ENCODE data around the gene TPK1. TPM values are rescaled to one million over a fixed set of nuclear protein-coding genes. Genes with fewer than 3 reads are reported as not detected.

Gene TPK1
- total and polyA plus RNA-seq, 2 of the 8 experiments (the other 6 are each of a cell fraction or from before 2014, with no cell fraction given), result 1.9 to 2.7 TPM

DNA sequence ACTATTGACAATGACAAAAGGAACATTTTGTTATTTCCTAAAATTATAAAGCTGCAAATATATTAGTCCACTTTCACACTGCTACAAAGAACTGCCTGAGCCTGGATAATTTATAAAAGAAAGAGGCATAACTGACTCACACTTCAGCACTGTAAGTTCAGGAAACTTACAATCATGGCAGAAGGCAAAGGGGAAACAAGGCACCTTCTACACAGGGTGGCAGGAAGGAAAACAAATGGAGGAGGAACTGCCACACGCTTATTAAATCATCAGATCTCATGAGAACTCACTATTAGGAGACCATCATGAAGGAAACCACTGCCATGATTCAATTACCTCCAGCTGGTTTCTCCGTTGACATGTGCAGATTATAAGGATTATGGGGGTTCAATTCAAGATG lies 203.1 kb downstream of the TPK1 start:
- Histone ChIP-seq H2BK15ac (ENCODE audit: low read length) (no peak overlapping the region), H3K9ac (replicated peaks in 1 of 4; ENCODE audit: extremely low read depth in 1 of 4, low read depth in 3 of 4, low read length in 3 of 4) (no peak overlapping the region), H2BK20ac (ENCODE audit: low read length) (no peak overlapping the region), H2AK5ac (ENCODE audit: low read depth, low read length) (no peak overlapping the region), H3K27me3 (replicated peaks in 1 of 4; ENCODE audit: control insufficient read depth in 3 of 4, extremely low read depth in 1 of 4, insufficient read depth in 3 of 4, low read length in 3 of 4) (peaks cover 0 to 1% (median 0%) of the 10 kb centered on the region in 4 experiments; a peak in 1 of 7 replicates), H3K4me2 (ENCODE audit: insufficient read depth in 1 of 2, low read depth in 2 of 2, low read length in 2 of 2) (no peak overlapping the region), H2BK120ac (replicated peaks; ENCODE audit: low read depth, low read length) (no peak overlapping the region), H3K4me1 (replicated peaks in 1 of 4; ENCODE audit: control insufficient read depth in 3 of 4, insufficient read depth in 4 of 4, low read length in 3 of 4) (peaks cover 0 to 2% (median 0%) of the 10 kb centered on the region in 4 experiments; a peak in 1 of 7 replicates), H4K91ac (replicated peaks; ENCODE audit: insufficient read length, low read length) (no peak overlapping the region), H3K56ac (replicated peaks; ENCODE audit: insufficient read length, low read depth, low read length) (no peak overlapping the region), H3K27ac (ENCODE audit: low read depth, low read length) (no peak overlapping the region), H4K20me1 (replicated peaks in 1 of 2; ENCODE audit: control insufficient read depth in 1 of 2, insufficient read depth in 2 of 2, low read length in 2 of 2) (no peaks in the 10 kb centered on the region), H3K23ac (ENCODE audit: insufficient read length) (no peak overlapping the region), H4K8ac (ENCODE audit: extremely low read depth, insufficient read depth, low read length) (no peak overlapping the region), H2BK12ac (ENCODE audit: low read depth, low read length) (no peak overlapping the region), H3K79me1 (ENCODE audit: low read depth, low read length) (no peaks in the 10 kb centered on the region), H4K5ac (ENCODE audit: insufficient read length, low read depth, low read length) (no peak overlapping the region), H3K23me2 (ENCODE audit: low read depth, low read length) (no peaks in the 10 kb centered on the region), H2AFZ (ENCODE audit: low read length) (no peak overlapping the region), H3K4ac (replicated peaks; ENCODE audit: insufficient read length, low read depth, low read length) (no peak overlapping the region), H3K14ac (ENCODE audit: insufficient read length) (no peak overlapping the region), H3K36me3 (ENCODE audit: control insufficient read depth in 2 of 4, insufficient read depth in 4 of 4, low read length in 3 of 4) (peaks cover 0 to 8% (median 2%) of the 10 kb centered on the region in 4 experiments; a peak in 3 of 8 replicates), H3K9me3 (ENCODE audit: insufficient read depth in 2 of 2, low read depth in 1 of 2, low read length in 1 of 2) (peaks cover 7 to 14% of the 10 kb centered on the region in 2 experiments; a peak in 3 of 4 replicates), H3K4me3 (ENCODE audit: extremely low read depth in 1 of 4, insufficient read depth in 2 of 4, low read depth in 3 of 4, low read length in 4 of 4) (no peak overlapping the region), H3K18ac (ENCODE audit: extremely low read depth, low read length) (no peak overlapping the region), H3K79me2 (ENCODE audit: control insufficient read depth in 1 of 2, insufficient read depth in 2 of 2, low read length in 2 of 2) (no peaks in the 10 kb centered on the region), H2BK5ac (ENCODE audit: low read depth, low read length) (no peak overlapping the region)
- WGBS, 2 experiments (ENCODE audit: extremely low coverage in 1 of 2, insufficient coverage in 1 of 2, insufficient read length in 1 of 2, insufficient replicate concordance in 2 of 2, low coverage in 1 of 2, low lambda C conversion rate in 2 of 2, missing lambda C conversion rate in 1 of 2), result 96% methylated on average over 2 of the region's 2 CpGs; no CpG with 5 or more reads in 1 of the 2 experiments
- ChIA-PET POLR2A (ENCODE audit: partially characterized antibody) (no interaction called here), CTCF (ENCODE audit: partially characterized antibody) (interaction anchor here (0.5 to 1.1 kb wide), 3 partner anchors 24 to 1187 kb away, joined by 3 to 5 read pairs (median 4); no protein-coding TSS in a partner anchor)
- TF ChIP-seq TEAD4 (IDR thresholded peaks at IDR 0.05; ENCODE audit: low read depth, low read length), result no peak
- no peak for TF ChIP-seq POU5F1 (IDR thresholded peaks at IDR 0.05; ENCODE audit: low read depth, low read length)
- TF ChIP-seq RXRA (IDR thresholded peaks at IDR 0.05; ENCODE audit: insufficient read depth, low read depth, low read length), result no peak
- no peak for TF ChIP-seq RNF2 (IDR thresholded peaks at IDR 0.05; ENCODE audit: borderline replicate concordance, low read depth, low read length, missing control alignments, poor library complexity, severe bottlenecking)
- no peak for TF ChIP-seq ZNF274 (IDR thresholded peaks at IDR 0.05; ENCODE audit: borderline replicate concordance, extremely low read depth, low read length)
- no peak for TF ChIP-seq EZH2 (IDR thresholded peaks at IDR 0.05; ENCODE audit: low read depth, low read length, severe bottlenecking)
- no peak for TF ChIP-seq SP2 (IDR thresholded peaks at IDR 0.05; ENCODE audit: low read length)
- TF ChIP-seq CREB1 (IDR thresholded peaks at IDR 0.05), result no peak
- TF ChIP-seq HDAC6 (IDR thresholded peaks at IDR 0.05; ENCODE audit: low read depth, low read length), result no peak
- FAIRE-seq, result no peak
- DNase-seq (ENCODE audit: low read depth in 1 of 2, low spot score in 2 of 2), result no peak

All from H1 (cell line).